DMS153 (cell line): Measurements from ENCODE around the gene ZFPL1.

Experiments
- DNase-seq: peaks from one replicate; lab custom pipeline; 2025; lab: John Stamatoyannopoulos, UW

ZFPL1 gene

DNA sequence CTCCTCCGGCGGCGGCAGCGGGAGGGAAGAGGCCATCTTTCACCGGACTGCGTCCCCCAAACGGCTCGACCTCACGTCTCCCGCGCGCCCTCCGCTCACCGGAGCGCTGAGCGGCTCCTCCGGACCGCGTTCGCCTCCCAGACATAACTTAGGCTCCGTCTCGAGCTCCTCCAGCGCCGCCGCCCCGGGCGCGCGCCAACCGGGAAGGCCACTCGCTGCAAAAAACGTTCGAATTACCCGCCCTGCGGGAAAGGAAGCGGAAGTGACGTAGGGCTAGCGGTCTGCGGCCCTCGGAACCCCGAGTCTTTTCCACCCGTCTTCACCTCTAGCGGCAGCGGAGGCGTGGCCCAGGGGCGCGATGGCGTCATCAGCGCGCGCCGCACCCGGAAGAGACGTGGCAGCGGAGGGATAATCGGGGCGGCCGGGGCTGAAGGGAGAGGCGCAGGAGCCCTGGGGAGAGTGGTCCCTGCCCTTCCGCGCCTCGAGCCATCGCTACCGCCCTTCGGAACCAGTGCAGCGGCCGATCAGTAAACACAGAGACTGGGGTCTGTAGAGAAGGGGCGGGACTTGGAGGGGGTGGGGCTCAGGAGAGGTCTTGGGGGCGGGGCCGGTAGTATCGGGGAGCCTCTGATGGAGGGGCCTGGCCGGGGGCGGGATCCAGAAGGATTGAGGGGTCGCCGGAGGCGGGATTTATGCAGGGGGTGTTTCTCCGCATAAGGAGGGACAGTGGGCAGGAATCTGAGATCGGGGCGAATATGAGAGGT, at the start of gene ZFPL1, which contains the start of gene CDCA5:
ZFPL1 (plus strand) TSS at position 389 of the 764 bp plus-strand sequence. CDS start 477 bp downstream, outside the sequence.
CDCA5 (minus strand) TSS at position 207 of the 764 bp plus-strand sequence; CDS start at position 145, 62 bp downstream.
- peak; percentile 93 for DNase-seq

DNA sequence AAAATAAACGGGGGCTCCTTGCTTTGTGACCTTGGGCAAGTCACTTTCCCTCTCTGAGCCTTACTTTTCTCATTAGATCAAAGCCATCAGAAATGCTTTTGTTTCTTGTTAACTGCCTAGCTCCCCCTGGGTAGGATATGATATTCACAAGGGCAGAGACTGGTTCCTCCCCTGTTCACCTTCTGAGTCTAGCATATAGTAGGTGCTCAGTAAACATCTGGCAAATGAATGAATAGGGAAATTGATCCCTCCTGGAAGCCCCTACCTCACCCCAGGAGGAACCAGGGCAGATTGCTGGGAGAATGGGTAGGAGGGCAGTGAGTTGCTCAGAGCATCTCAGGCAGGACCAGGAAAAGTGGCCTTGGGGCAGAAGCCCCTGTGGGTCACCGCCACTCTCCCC, 49.6 kb upstream of the ZFPL1 start:
- DNase-seq = no peak

DNA sequence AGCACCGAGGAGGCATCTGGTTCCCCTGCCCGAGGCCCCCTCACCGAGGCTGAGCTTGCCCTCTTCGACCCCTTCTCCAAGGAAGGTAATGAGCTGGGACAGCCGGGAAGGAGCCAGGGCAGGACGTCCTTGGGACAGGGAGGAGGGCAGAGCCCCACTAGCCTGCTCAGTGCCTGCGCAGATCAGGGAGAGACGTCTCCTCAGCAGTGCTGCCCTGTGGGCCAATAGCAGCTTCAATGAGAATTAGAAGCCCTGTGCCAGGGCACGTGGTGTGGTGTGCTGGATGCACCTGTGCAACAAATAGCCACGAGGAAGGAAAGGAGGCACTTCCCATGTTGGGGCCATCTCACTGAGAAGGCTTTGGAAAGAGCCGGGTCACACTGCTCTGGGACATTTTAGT, 48.4 kb upstream of the ZFPL1 start:
- no peak for DNase-seq

DNA sequence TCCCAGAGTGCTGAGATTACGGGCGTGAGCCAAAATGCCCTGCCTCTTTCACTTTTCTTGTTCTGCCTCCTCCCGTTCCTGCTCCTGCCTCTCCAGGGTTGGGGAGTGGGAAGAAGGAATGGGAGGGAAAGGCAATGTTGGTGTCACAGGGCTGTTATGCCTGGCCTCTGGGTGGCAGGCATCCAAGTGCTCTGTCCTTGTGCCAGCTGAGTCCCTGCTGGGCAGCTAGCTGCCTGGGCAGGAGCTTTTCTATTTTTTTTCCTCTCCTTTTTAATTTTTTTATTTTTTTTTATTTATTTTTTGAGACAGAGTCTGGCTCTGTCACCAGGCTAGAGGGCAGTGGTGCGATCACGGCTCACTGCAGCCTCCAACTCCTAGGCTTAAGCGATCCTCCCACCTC, 47.1 kb upstream of the ZFPL1 start:
- no peak for DNase-seq

DNA sequence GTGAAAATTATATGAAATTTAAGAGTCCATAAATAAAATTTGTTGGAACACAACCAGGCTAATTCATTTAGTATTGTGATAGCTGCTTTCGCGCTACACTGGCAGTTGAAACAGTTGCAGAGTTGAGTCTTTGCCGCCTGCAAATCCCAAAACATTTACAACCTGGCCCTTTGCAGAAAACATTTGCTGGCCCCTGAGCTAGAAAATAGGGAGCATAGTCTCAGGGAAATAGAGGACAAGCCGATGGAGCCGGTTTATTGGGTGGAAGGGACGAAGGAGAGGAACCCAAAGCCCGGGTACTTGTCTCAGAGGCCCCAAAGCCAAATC, 43.5 kb upstream of the ZFPL1 start:
- DNase-seq = no peak

DNA sequence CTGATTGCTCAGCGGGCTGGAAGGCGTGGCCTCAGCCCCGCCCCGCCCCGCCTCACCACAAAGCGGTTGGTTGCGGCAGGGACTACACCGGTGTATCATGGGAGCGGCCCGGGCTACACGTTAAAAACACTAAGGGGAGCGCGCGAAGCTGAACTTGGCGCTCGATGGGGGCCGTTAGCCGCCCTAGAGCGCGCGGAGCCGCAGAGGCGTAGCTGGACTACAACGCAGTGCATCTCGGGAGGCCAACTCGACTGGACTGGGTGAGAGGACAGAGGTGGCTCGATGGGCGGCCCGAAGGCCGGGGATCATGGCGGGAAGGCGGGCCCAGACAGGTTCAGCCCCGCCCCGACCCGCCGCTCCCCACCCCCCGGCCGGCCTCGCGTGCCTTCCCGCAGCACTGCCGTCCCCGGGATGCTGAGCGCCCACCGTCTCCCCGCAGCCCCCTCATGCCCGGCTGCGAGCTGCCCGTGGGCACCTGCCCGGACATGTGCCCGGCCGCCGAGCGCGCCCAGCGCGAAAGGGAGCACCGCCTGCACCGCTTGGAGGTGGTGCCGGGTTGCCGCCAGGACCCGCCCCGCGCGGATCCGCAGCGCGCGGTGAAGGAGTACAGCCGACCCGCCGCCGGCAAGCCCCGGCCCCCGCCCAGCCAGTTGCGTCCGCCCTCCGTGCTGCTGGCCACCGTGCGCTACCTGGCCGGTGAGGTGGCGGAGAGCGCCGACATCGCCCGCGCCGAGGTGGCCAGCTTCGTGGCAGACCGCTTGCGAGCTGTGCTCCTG, 43.0 kb upstream of the ZFPL1 start, which contains the start of gene SAC3D1:
SAC3D1 (plus strand) TSS at position 364 of the 776 bp plus-strand sequence; CDS start at position 447, 83 bp downstream.
- peak; percentile 94 for DNase-seq

DNA sequence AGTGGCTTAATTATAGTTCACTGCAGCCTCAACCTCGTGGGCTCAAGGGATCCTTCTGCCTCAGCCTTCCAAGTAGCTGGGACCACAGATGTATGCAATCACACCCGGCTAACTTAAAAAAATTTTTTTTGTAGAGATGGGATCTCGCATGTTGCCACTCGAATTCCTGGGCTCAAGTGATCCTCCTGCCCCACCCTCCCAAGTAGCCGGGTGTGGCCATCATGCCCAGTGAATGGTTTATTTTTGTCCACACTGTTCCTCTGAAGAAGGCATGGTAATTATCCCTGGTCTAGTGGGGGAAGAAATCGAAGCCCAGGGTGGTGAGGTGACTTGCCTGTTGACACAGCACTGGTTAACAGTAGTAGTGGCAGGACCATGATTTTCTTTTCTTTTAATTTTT, 41.1 kb upstream of the ZFPL1 start:
- no peak for DNase-seq

DNA sequence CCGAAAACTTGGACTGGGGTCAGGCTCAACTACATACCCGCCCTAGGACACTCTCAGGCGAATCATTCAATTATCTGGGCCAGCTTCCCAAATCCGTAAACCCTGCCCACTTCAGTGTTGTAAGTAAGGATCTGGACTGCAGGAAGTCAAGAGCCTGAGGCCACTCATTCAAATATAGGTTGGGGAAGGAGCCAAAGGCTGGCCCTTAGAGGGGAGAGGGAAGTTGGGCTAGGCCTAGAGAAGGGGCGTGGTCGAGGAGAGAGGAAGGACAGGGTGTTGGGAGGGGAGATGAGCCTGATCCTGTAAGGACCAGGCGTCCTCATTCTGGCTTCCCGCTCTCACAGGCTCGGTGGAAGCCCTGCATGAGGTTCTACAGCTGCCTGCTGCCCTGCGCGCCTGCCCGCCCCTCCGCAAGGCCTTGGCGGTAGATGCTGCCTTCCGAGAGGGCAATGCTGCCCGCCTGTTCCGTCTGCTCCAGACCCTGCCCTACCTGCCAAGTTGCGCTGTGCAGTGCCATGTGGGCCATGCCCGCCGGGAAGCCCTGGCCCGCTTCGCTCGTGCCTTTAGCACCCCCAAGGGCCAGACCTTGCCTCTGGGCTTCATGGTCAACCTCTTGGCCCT, 40.0 kb upstream of the ZFPL1 start:
- no peak for DNase-seq

DNA sequence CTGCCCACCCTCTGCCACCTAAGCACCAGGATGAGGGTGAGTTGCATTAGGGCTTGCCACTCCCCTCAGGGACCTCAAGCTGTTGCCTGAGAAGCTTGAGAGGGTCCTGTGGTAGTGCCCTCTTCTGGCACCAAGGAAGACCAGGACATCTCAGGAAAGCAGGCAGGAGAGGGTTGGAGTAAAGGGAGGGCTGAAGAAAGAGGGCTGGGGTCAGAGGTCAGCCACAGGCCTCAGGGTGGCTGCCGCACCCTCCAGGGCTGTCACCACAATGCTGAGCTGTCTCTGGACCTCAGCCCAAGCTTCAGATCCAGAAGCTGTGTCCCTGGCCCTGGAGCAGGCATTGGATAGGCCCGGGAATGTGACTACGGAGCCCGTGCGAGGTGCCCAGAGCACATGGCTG, 39.0 kb upstream of the ZFPL1 start:
- no peak for DNase-seq

DNA sequence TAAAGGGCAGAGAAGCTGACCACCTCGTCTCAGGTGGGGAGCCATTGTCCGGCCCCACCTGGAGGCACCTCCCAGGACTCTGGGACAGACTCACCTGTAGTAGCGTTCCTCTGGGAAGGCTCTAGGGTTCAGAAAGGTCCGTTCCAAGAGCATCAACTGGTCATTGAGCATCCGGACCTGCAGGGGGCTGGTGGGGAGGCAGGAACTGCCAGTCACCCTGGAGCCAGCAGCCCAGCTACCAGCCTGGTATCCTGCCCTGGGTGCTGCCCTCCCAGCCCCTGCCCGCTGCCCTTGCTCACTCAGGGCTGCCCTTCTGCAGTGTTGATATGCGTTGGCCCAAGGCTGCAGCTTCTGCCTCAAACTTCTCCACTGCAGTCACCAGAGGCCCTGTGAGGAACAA, 38.3 kb upstream of the ZFPL1 start:
- DNase-seq = no peak

DNA sequence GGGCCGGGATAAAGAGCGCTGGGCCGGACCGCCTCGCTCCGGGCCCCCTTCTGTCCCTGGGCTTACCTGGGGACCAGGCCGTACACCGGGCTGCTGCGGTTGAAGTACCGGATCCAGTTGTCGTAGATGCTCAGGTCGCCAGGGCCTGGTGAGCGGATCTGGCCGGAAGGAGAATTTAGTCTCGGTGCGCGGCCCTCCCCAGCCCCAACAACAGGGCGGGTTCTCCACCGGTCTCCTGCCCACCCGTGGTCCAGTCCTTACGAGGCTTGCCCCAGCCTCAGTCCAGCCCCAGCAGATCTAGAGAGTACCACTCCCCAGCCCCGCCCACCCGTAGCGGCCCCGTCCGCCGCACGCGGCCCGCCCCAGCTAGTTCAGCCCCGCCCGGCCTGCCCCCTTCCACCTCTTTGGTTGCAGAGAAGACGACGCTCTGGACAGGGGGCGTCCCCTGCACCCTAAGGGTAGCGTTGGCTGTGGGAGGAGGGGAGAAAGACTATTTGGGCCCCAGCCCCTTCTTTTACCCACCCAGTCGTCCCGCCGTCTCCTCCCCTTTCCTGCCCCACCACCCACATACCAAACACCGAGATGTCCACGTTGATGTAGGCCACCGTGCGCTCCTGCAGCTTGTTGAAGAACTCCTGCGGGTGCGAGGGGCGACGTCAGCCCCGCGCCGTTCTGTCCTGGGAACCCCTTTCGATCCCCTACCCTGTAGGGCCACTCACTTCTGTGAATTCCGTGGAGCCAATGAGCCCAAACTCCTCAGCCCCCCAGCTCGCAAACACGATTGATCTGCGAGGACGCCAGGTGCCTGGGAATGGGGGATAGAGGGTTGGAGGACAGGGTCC, 36.2 kb upstream of the ZFPL1 start:
- DNase-seq = no peak

DNA sequence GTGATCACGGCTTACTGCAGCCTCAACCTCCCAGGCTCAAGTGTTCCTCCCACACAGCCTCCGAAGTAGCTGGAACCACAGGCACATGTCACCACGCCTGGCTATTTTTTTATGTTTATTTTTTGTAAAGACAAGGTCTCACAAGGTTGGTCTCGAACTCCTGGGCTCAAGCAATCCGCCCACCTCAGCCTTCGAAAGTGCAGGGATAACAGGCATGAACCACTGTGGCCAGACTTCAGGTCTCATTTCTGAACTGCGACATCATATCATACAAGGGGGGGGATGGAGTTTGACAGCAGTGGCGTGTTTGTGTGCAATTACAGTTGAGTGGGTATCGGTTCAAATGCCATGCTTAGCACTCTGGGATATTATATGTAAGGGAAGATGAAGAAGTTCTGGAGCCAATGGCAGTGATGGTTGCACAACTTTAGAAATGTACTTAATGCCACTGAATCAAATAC, 32.6 kb upstream of the ZFPL1 start:
- no peak for DNase-seq

DNA sequence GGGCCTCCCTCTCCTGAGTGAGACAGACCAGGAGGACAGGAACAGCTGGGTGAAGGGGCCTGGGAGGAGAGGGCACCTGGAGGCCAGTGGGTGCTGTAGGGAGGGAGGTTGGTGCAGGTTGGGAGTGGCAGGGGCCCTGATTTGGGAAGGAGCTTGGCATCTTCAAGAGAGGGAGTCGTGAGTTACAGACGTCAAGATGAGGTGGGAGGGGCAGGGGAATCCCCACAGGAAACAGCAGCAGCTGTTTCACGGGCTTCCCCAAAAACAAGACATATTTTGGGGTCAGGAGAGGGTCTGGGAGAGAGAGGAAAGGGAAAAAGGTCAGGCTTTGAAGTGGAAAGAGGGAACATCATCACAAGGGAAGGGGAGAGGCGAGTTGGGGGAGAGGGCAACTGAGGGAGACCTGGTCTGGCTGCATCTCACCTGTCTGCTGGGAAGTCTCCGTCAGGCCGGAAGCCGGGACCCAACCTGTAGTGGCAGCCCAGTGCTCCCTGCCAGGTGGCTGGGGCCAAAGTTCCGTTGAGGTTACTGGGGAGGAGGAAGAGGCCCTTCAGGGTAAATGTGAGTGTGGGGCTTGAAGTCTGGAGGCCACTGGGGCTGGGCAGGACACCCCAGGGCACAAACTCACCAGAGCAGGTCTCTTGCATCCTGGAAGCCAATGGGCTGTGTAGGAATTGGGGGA, 30.1 kb upstream of the ZFPL1 start:
- DNase-seq = no peak

DNA sequence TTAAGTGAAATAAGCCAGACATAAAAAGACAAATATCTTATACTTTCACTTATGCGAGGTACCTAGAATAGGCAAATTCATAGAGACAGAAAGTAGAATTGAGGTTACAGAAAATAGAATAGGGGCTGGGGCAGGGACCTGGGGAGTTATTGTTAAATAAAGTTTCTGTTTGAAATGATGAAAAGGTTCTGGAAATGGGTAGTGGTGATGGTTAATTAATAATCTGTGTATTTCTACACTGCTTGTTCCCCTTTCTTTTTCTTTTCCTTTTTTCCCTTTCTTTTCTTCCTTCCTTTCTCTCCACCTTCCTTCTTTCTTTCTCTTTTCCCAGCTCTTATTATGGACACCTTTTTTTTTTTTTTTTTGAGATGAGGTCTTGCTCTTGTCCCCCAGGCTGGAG, 28.5 kb upstream of the ZFPL1 start:
- DNase-seq = no peak

DNA sequence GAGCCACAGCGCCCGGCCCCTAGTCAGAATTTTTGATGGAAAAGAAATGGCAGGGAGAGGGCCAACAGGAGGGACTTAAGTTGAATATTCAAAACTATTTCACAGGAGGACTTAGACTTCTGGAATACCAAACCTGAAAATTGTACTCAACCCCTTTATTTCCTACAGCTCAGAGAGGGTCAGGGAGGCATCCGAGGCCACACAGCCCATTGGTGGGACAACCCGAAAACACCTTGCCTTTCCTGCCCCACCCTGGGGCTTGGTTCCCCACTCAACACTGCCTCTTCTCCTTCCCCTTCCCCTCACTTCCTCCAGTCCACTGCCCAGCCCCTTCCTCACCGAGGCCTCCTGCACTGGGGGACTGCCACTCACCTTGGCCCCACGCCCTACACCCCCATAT, 27.0 kb upstream of the ZFPL1 start:
- DNase-seq = no peak

DNA sequence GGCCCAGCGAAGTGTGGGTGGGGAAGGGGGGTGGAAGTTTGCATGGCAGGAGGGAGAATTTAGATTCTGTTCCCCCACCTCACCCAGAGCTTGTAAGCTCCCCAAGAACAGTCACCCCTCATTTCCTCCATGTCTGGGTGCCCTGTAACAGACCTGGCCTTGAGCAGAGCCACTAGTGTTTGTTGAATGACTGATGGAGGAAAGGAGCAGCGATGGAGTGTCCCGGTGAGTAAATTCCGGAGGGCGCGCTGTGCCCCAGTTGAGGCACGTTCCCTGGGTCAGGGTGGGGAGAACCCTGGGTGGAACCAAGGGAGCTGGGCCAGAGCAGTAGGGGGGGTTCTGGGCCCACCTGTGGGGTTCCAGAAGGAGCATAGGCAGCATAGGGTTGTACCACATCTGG, 26.5 kb upstream of the ZFPL1 start:
- DNase-seq = no peak

DNA sequence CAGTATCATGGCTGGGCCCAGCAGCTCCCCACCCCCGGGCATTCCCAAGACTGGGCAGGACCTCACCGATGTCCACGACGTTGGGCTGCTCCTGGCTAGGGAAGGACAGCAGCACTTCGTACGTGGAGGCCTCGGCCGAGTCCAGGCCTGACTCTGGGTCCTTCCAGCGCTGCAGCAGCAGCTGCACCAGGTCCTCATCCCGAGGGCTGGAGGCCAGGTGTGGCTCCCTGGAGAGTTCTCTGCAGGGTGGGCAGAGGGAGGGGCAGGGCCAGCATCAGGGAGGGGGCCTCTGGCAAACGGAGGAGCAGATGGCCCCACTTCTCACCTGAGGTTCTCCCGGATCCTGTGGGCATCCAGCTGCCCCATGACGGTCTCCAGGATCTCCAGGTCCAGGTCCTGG, 26.0 kb upstream of the ZFPL1 start:
- DNase-seq = no peak

DNA sequence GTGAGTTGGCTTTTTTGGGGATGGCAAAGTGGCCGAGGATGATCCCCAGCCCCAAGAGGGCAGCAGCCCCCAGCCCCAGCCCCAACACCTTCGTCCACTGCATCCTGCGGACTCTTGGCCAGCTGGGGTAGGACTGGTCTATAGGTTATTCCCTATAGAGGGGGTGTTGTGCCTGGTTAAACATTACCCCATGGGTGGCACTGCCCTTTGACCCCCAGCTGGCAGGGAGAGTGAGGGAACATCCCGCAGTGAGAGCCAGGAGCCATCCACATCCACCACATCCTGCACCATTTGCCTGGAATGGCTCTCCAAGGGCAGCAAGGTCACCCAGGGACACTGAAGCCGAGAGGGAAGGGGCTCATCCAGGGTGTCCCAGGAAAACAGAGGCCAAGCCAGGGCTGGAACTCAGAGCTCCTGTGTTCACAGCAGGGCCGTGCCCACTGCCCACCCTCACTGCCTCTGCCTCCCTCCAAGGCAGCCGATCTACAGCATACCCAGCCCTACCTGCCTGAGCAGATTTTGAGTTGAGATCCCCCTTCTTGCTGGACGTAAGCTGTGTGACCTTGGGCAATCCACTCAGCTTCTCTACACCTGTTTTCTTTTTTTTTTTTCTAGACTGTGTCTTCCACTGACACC, 25.5 kb upstream of the ZFPL1 start, which contains the start of gene NAALADL1:
NAALADL1 (minus strand) TSS at position 135 of the 636 bp plus-strand sequence; CDS start at position 103, 32 bp downstream.
- no peak for DNase-seq

DNA sequence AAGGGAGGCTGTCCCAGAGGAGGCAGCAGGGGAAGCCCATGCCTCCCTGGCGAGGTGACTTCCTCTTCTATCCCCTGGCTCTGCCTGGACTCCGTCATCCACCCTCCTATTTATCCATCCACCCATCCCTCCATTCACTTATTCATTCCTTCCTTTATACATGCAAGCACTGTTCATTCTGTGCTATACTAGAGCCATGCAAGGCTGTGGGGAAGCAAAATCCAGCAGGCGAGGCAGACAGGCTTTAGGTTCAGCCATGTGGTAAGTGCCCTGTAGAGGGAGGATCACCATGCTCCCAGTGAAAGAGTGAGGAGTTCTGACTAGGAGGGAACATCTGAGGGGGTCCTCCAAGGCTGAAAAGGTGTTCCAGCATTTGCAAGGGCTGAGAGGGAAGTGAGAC, 24.5 kb upstream of the ZFPL1 start:
- DNase-seq = no peak

DNA sequence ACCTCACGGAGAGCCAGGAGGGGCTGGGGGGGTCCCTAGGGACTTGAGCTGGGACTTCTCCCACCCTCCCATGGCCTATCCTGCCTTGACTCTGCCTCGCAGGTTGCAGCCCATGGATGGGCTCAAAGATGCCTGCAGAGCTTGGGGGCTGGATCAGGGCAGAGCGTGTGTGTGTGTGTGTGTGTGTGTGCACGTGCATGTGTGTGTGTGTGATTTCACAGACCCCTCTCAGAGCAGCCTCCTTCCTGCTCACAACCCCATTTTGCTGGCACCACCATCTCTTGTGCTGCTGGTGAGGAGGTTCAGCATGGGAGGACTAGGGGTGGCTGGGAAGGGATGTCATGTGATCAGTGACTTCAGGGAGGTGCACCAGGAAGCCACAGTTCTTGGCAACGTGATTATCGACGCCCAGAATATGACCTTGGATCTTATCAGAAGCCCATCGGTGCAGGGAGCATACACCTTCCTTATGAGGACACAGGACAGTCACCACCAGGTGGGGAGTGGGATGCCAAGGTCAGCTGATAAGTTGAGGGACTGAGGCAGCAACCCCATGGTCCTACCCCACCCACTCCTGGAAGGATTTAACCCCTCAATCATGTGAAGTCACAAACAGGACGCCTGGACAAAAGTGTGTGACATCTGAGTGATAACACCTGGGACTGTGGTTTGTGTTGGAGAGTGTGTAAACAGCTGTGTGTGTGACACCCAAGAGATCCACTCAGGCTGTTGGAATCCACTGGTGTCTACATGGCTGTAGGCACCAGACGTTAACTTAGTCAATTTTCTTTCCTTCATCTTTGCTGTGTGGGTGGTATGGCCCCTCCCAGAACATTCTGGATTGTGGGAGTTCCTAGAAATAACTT, 23.8 kb upstream of the ZFPL1 start:
- DNase-seq = no peak
